HepG2 (cell line): ENCODE data around the gene ANAPC2.

Experiments used
- BORCS8-MEF2B ChIP-seq: sonication (generic); formaldehyde crosslinking; IDR thresholded peaks from 2 replicates; pipeline ENCODE4 v1.8.0; 2022; ENCODE audit warnings: mild to moderate bottlenecking, missing genetic modification reagents
- CBFB ChIP-seq: sonication (generic); formaldehyde crosslinking; IDR thresholded peaks from 2 replicates; pipeline ENCODE4 v1.4.0; 2020; ENCODE audit warnings: missing genetic modification reagents
- CTCF ChIP-seq: sonication (generic); formaldehyde crosslinking; IDR thresholded peaks from 2 replicates; pipeline ENCODE4 v1.5.0; 2020; ENCODE audit warnings: mild to moderate bottlenecking, missing genetic modification reagents, moderate library complexity
- EZH2 ChIP-seq: conservative IDR thresholded peaks from 2 replicates; pipeline ENCODE4 v1.6.1; 2012; ENCODE audit warnings: mild to moderate bottlenecking, low read depth, low read length, moderate library complexity
- FOXP4 ChIP-seq: sonication (generic); formaldehyde crosslinking; IDR thresholded peaks from 2 replicates; pipeline ENCODE4 v1.4.0; 2020; ENCODE audit warnings: missing genetic modification reagents
- IKZF5 ChIP-seq: IDR thresholded peaks from 2 replicates; pipeline ENCODE4 v1.6.1; 2018; ENCODE audit warnings: missing genetic modification reagents, mild to moderate bottlenecking, missing compliant biosample characterization
- POLR2A ChIP-seq, 2 experiments: IDR thresholded peaks; 2 replicates each; pipeline ENCODE4 v1.6.1; 2011; ENCODE audit warnings: low read depth in 2 of 2, low read length in 2 of 2, mild to moderate bottlenecking in 1 of 2, moderate library complexity in 1 of 2; ENCODE audit not compliant: insufficient read depth in 1 of 2
- SP1 ChIP-seq, 2 experiments: fragments of 450-650 bp in 1 of 2; sonication (generic) in 1 of 2; formaldehyde crosslinking in 1 of 2; IDR thresholded peaks; 2 replicates each; pipeline versions ENCODE4 v1.4.0 to v1.6.1; 2016 to 2020; ENCODE audit warnings: missing genetic modification reagents in 1 of 2
- YEATS4 ChIP-seq: sonication (generic); formaldehyde crosslinking; IDR thresholded peaks from 2 replicates; pipeline ENCODE4 v1.4.0; 2020; ENCODE audit warnings: missing genetic modification reagents, borderline replicate concordance
- ZNF274 ChIP-seq: sonication (generic); formaldehyde crosslinking; IDR thresholded peaks from 2 replicates; pipeline ENCODE4 v1.5.1; 2020; ENCODE audit warnings: mild to moderate bottlenecking, missing genetic modification reagents
- ZNF335 ChIP-seq: sonication (generic); formaldehyde crosslinking; IDR thresholded peaks from 2 replicates; pipeline ENCODE4 v1.4.0; 2020; ENCODE audit warnings: missing genetic modification reagents
- ZNF552 ChIP-seq: sonication (generic); formaldehyde crosslinking; IDR thresholded peaks from 2 replicates; pipeline ENCODE4 v1.9.0; 2022; ENCODE audit warnings: missing genetic modification reagents, mild to moderate bottlenecking, borderline replicate concordance
- TF ChIP-seq, protein P1 (sequence below): sonication (generic); formaldehyde crosslinking; IDR thresholded peaks from 2 replicates; pipeline ENCODE4 v1.8.0; 2022; ENCODE audit warnings: missing genetic modification reagents, mild to moderate bottlenecking, borderline replicate concordance

DNA sequence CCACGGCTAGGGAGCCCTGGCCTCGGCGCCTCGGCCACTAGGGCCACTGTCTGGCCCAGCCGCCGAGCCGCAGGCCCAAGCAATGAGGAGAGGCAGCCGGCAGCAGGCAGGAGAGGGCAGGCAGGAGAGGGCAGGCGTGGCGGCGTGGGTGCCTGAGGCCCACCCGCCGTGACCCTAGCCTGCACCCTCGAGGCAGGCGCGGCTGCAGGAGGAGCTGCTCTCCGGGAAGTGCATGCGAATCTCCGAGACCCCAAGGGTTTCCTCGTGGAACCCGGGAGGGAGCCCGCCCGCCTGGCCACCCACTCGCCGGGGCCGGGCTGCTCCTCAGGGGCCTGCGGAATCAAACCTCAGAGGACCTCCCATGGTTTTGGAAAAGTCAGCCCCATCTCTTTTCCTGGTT is 40.1 kb downstream of the ANAPC2 start:
- TF ChIP-seq ZNF335 (CRISPR knock-in tag) (no peak), FOXP4 (CRISPR knock-in tag) (no peak), CTCF (CRISPR knock-in tag) (no peak), SP1 (IDR thresholded peaks at IDR 0.05) (no peak), SP1 (CRISPR knock-in tag; IDR thresholded peaks at IDR 0.05) (no peak), EZH2 (no peak), POLR2A (IDR thresholded peaks at IDR 0.05; ENCODE audit: insufficient read depth in 1 of 2, low read depth in 2 of 2, low read length in 2 of 2) (no peak), IKZF5 (CRISPR knock-in tag) (no peak), ZNF274 (CRISPR knock-in tag) (no peak), BORCS8-MEF2B (CRISPR knock-in tag) (no peak), YEATS4 (no peak), CBFB (CRISPR knock-in tag) (no peak), ZNF552 (CRISPR knock-in tag) (no peak)
- TF ChIP-seq, protein P1, sequence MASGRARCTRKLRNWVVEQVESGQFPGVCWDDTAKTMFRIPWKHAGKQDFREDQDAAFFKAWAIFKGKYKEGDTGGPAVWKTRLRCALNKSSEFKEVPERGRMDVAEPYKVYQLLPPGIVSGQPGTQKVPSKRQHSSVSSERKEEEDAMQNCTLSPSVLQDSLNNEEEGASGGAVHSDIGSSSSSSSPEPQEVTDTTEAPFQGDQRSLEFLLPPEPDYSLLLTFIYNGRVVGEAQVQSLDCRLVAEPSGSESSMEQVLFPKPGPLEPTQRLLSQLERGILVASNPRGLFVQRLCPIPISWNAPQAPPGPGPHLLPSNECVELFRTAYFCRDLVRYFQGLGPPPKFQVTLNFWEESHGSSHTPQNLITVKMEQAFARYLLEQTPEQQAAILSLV (CRISPR knock-in tag) = no peak
